COLO829 (cell line): ENCODE data around the gene TRIM2.

ENCODE experiments used
- DNase-seq: peaks from one replicate; pipeline ENCODE4 v3.0.0; 2012; ENCODE audit warnings: low spot score

The TRIM2 gene

DNA sequence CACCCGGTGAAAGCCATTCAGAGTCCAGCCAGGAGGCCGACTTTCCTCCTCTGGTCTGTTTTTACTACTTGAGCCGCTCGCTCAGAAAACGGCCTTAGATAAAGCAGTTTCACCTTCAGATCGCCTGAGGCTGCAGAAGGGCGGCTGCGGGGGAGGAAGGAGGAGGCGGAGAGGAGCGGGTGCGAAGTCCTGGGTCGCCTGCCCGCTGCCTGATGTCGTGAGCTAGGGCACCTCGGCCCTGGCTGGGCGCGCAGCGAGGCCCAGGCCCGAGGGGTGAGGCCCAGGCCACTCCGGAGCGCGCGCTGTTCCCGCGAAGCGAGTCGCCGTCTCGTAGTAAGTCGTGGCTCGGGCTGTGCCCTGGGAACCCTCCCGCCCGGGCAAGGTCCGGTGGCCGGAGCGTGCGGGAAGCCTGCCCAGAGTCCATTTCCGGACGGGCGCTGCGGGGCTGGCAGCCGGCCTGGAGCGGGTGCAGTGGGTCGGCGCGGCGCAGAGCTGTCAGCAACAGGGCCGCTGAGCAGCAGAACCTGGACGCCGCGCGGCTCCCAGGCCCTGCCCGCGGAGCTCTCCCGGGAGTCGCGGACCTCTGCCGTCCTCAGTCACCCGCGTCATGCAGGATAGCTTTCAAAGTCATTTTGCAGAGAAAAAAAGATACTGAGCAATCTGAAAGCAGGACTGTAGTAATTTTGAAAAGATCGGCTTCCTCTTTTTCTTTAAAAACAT, 18.6 kb downstream of the TRIM2 start:
- DNase-seq = no peak

- no peak for DNase-seq
Observed at GRCh38 chr4:153223427-153223801, 19.2 kb downstream of the TRIM2 start.

GRCh38 chr4:153223930-153224329, 19.7 kb downstream of the TRIM2 start:
- no peak for DNase-seq

DNA sequence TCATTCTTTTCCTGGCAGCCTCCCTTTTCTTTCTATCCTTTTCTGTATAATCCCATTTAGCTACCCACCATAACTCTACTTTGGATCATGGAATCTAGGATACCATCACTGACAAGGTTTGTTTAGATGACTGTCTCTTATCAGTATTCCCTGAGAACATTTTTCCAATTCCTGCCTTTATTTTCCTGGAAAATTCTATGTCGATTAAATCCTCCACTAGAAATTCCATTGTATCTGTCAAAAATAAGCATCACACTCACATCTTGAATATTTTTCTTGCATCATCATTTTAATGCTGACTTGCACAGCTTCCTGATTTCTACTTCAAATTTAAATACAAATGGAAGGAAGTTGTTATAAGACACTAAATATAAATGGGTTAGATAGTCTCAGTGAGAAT, 20.2 kb downstream of the TRIM2 start:
- no peak for DNase-seq

- no peak for DNase-seq
Observed at GRCh38 chr4:153227469-153228075, 23.3 kb downstream of the TRIM2 start.

GRCh38 chr4:153228512-153229140, 24.4 kb downstream of the TRIM2 start:
- no peak for DNase-seq

DNA sequence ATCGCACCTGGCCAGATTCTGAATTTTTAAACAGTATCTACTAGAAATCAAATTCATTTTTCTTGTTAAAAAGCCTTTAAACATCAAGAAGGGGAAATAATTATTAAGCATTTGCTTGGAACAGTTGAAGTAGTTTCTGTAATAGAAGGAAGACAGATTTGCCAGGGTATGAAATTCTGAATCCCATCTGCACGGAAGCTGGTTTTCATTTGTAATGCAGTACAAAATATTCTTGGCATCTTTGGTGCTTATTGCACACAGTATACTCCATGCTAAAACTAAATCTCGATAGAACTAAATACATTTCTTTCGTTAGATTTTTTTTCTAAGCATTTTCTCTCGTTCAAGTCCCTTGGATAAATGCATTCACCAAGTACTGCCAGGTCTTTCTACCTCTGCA, 25.3 kb downstream of the TRIM2 start:
- no peak for DNase-seq

DNA sequence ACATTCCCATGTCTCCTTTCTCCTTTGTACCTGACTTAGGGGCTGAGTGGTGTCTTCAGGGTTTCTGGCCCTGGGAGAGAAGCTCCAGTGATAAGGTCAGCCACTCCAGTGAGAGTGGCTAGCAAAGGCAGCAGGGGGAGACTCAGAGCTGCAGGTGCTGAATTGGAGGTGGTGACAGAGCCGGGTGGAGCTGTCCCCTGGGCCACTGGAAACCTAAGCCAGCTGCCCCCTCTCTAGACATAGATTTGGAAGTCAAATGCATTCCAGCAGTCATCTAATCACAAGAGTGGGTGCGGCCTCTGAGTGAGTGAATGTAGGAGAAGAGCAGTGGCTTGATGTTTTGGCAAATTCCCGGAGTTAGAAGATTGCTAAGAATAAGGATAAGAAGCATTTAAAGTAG, 28.5 kb downstream of the TRIM2 start:
- no peak for DNase-seq

GRCh38 chr4:153233761-153234371, 29.6 kb downstream of the TRIM2 start:
- DNase-seq = peak; percentile 83

DNA sequence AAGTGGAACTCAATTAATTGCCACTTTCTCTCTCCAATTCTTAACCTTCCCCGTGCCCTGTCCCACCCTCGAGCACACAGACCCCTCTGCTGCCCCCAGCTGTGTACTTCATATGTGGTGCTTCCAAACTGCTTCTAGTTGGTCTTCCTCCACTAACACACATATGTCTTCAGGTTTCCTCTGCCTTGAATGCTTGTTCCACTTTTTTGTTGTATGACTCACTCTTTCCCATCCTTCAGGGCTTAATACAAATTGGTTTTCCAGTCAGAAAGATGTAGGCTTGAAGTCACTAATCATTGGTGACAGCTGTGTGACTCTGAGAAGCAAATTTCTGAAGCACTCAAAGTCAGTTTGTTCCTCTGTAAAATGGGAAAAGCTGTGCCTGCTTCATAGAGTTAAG, 30.6 kb downstream of the TRIM2 start:
- DNase-seq = peak; percentile 63

DNA sequence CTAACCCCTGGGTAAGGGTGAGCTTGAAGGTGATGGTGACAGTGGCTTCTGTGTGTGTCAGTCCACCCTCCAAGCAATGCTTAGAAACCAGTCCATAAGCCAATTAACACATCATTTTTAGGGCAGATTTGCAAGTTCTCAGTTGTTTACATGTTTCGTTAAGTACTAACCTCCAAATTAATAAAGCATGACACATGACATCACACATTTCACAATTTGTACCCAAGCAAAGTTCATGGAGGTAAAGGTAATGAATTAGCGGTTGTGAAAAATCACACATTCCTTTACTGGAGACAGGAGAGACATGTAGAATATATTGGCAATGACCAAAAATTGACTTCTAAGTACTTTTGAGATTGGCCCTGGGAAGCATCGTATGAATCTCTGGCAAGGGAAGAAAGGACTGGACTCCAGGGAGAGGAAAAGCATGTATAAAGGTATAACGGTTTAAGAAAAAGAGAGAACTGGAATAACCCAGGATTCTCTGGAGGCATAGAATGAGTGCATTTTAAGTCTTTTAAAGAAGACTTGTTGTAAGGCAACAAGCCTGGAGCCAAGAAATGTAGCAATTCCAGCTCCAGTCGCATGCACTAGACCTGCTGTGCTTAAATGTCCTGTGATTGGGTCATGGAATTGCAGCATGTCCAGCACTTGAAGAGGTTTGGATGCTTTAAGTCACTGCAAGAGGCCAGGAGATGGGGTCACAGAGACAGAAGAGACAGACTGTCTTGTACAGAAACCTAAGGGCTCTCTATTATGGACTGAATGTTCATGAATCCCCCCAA, 34.1 kb downstream of the TRIM2 start:
- no peak for DNase-seq

DNA sequence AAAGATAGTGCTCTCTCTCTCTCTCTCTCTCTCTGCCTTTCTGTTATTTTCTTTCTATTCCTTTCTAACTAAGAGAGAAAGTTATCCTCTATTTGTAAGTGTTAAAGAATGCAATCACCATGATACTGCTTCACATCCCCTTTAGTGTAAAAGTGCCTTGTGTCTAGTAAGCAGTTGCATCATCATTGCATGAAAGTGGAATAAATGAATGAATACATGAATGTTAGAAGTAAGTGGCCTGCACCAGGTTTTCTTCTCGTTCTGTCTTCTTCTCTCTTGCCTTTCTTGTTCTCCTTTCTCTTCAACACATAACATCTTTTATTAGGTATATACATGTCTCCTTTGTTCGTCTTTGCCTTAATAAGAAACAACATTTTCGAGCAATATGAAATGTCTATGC, 35.2 kb downstream of the TRIM2 start:
- no peak for DNase-seq

DNA sequence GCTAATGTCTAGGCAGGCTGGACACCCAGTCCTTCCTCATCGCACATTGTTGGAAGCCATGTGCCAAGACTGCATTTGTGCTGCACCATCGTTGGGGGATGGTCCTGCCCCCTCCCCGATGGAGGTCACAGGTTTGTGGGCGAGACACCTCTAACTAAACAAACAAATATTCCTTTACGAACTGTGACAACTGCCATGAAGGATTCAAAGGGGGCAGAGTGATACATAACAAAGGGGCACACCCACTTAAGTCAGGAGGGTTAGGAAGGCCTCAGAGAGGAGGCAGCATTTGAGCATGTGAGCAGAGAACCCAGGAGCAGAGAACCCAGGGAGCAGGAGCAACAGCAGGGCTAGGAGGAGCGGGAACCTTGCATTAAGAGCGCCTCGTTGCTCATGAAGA, 37.1 kb downstream of the TRIM2 start:
- DNase-seq = no peak

GRCh38 chr4:153241970-153242838, 38.0 kb downstream of the TRIM2 start:
- no peak for DNase-seq

DNA sequence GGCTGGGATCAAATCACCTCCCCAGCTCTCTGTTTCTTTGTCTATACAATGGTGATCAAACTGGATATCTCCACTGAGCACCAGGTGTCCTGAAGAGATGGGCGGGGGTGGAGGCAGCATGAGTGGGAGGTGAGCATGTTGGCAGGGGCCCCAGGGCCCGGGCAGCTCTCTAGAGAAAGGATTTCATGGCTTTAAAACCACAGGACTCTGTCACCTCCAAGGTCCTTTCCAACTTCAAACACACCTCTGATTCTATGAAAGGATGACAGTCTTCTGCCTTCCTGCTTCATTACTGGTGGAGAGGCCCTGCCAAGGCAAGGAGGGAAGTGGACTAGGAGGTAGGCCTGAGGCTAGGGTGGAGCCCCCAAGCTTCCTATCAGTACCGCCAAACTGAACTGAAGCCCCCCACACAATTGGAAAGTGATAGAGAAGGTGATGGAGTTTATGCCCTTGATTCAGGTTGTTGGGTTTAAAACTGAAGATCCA, 38.6 kb downstream of the TRIM2 start:
- DNase-seq = no peak

DNA sequence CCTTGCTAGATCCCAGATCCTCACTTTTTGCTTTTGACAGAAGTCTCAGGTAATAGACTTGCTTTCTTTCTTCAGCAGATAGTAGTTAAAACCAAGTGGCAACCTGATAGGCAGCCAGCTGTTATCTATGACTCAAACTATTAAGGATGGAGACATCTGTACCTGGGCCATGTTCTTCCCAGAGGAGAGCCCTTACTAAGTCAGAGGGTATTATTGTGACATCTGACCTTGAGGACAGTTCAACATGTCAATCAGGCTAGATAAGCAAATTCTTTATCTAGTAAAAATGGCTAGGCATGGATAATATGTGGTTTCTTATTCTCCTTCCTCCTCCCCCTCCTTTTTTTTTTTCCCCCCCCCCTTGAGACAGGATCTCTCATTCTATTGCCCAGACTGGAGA, 39.2 kb downstream of the TRIM2 start:
- no peak for DNase-seq

GRCh38 chr4:153244969-153245368, 40.7 kb downstream of the TRIM2 start:
- DNase-seq = no peak

DNA sequence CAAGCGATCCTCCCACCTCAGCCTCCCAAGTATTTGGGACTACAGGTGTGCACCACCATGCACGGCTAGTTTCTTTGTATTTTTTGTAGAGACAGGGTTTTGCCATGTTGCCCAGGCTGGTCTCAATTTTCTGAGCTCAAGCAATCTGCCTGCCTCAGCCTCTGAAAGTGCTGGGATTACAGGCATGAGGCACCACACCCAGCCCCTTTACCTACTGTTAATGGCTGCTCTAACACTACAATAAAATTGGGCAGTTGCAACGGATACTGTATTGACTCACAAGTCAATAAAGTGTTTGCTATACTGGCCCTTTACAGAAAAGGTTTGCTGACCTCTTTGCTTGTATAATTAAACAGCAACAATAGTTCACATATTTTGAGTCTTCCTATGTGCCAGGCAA, 41.5 kb downstream of the TRIM2 start:
- no peak for DNase-seq

DNA sequence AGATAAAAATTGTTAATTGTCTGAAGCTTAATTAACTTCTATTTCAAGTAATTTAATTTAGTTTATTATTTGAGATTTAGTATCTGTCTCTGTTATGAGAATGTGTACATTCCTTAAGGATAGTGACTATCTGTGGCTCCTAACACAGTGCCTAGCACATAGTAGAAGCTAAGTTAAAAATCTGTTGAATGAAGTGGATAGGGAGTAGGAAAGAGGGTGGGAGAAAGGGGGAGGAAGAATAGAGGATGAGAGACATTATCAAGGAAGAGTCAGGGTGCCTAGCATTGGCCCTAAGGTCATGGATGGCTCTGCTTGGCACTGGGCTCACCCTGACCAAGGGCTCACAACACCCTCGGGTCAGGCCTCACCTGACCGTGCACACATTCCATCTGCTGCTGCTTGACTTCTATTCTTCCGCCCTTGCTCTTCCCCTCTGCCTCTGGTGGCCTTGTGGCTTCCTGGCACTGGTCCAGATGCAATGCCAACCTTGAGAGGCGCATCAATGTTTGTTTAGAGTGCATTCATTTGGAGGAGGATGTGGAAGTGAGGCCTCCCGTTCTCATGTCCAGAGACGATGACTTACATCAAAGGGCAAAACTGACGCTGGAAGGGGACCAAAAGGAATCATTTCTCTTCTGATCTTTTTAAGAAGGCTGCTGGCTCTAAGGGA, 42.3 kb downstream of the TRIM2 start:
- no peak for DNase-seq

GRCh38 chr4:153247116-153247490, 42.9 kb downstream of the TRIM2 start:
- no peak for DNase-seq
